Measurements from ENCODE around the gene DNAJC25. TPM values are rescaled to one million over a fixed set of nuclear protein-coding genes. Genes with fewer than 3 reads are reported as not detected.

Gene DNAJC25
- total and polyA plus RNA-seq, 2 of the 13 experiments (the other 11 are each of a cell fraction or from before 2014, with no cell fraction given): 5.7 to 10.2 TPM

DNA sequence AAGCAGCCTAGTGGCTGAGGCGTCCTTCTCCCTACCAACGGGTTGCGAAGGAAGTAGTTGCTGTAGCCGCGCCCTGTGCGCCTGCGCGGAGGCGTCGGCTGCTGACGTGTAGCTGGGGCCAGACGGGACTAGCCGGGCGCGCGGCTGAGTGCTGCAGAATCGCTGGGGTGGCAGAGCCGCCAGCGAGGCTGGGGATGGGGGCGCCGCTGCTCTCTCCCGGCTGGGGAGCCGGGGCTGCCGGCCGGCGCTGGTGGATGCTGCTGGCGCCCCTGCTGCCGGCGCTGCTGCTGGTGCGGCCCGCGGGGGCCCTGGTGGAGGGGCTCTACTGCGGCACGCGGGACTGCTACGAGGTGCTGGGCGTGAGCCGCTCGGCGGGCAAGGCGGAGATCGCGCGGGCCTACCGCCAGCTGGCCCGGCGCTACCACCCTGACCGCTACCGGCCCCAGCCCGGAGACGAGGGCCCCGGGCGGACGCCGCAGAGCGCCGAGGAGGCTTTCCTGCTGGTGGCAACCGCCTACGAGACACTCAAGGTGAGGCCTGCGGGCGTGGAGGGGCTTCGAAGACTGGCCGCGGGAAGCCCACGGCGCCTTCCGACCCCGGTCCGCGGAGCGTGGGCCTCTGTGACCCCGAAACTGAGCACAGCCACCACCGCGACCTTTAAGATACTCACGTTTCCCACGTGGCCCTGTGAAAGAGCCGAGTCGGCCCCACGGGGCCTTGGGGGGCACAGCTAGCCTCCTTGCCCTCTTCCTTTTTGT lies at the start of gene DNAJC25 (continued):
- TF ChIP-seq, protein P1, sequence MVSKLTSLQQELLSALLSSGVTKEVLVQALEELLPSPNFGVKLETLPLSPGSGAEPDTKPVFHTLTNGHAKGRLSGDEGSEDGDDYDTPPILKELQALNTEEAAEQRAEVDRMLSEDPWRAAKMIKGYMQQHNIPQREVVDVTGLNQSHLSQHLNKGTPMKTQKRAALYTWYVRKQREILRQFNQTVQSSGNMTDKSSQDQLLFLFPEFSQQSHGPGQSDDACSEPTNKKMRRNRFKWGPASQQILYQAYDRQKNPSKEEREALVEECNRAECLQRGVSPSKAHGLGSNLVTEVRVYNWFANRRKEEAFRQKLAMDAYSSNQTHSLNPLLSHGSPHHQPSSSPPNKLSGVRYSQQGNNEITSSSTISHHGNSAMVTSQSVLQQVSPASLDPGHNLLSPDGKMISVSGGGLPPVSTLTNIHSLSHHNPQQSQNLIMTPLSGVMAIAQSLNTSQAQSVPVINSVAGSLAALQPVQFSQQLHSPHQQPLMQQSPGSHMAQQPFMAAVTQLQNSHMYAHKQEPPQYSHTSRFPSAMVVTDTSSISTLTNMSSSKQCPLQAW (CRISPR knock-in tag; IDR thresholded peaks at IDR 0.05): no peak; the same call in 1 of the 2 replicates
- TF ChIP-seq FOSL2 (CRISPR knock-in tag; IDR thresholded peaks at IDR 0.05): no peak
- TF ChIP-seq GPN1 (CRISPR knock-in tag; IDR thresholded peaks at IDR 0.05; ENCODE audit: borderline replicate concordance): no peak
- peak; percentile 64; the same call in 1 of the 2 replicates for TF ChIP-seq MAF1 (CRISPR knock-in tag; IDR thresholded peaks at IDR 0.05; ENCODE audit: borderline replicate concordance)
- TF ChIP-seq ZNF678 (CRISPR knock-in tag; IDR thresholded peaks at IDR 0.05): no peak
- TF ChIP-seq SMAD1 (CRISPR knock-in tag; IDR thresholded peaks at IDR 0.05; ENCODE audit: borderline replicate concordance, low read depth): peak; percentile 72; the same call in 1 of the 2 replicates
- TF ChIP-seq, protein P2, sequence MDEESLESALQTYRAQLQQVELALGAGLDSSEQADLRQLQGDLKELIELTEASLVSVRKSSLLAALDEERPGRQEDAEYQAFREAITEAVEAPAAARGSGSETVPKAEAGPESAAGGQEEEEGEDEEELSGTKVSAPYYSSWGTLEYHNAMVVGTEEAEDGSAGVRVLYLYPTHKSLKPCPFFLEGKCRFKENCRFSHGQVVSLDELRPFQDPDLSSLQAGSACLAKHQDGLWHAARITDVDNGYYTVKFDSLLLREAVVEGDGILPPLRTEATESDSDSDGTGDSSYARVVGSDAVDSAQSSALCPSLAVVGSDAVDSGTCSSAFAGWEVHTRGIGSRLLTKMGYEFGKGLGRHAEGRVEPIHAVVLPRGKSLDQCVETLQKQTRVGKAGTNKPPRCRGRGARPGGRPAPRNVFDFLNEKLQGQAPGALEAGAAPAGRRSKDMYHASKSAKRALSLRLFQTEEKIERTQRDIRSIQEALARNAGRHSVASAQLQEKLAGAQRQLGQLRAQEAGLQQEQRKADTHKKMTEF (CRISPR knock-in tag; IDR thresholded peaks at IDR 0.05): peak; percentile 94
- TF ChIP-seq GTF3A (CRISPR knock-in tag; conservative IDR thresholded peaks at IDR 0.05): no peak; the same call in 1 of the 2 replicates
- TF ChIP-seq ZNF33A (CRISPR knock-in tag; IDR thresholded peaks at IDR 0.05; ENCODE audit: borderline replicate concordance): no peak
- TF ChIP-seq, protein P3, sequence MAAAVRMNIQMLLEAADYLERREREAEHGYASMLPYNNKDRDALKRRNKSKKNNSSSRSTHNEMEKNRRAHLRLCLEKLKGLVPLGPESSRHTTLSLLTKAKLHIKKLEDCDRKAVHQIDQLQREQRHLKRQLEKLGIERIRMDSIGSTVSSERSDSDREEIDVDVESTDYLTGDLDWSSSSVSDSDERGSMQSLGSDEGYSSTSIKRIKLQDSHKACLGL (CRISPR knock-in tag; IDR thresholded peaks at IDR 0.05): peak; percentile 61; the same call in 1 of the 2 replicates
- TF ChIP-seq MBNL3 (CRISPR knock-in tag; conservative IDR thresholded peaks at IDR 0.05): no peak
- TF ChIP-seq NFIB (CRISPR knock-in tag; IDR thresholded peaks at IDR 0.05; ENCODE audit: borderline replicate concordance): no peak
- TF ChIP-seq ZFP36 (IDR thresholded peaks at IDR 0.05; ENCODE audit: borderline replicate concordance, low read depth, low read length, partially characterized antibody): no peak
- TF ChIP-seq, protein P4, sequence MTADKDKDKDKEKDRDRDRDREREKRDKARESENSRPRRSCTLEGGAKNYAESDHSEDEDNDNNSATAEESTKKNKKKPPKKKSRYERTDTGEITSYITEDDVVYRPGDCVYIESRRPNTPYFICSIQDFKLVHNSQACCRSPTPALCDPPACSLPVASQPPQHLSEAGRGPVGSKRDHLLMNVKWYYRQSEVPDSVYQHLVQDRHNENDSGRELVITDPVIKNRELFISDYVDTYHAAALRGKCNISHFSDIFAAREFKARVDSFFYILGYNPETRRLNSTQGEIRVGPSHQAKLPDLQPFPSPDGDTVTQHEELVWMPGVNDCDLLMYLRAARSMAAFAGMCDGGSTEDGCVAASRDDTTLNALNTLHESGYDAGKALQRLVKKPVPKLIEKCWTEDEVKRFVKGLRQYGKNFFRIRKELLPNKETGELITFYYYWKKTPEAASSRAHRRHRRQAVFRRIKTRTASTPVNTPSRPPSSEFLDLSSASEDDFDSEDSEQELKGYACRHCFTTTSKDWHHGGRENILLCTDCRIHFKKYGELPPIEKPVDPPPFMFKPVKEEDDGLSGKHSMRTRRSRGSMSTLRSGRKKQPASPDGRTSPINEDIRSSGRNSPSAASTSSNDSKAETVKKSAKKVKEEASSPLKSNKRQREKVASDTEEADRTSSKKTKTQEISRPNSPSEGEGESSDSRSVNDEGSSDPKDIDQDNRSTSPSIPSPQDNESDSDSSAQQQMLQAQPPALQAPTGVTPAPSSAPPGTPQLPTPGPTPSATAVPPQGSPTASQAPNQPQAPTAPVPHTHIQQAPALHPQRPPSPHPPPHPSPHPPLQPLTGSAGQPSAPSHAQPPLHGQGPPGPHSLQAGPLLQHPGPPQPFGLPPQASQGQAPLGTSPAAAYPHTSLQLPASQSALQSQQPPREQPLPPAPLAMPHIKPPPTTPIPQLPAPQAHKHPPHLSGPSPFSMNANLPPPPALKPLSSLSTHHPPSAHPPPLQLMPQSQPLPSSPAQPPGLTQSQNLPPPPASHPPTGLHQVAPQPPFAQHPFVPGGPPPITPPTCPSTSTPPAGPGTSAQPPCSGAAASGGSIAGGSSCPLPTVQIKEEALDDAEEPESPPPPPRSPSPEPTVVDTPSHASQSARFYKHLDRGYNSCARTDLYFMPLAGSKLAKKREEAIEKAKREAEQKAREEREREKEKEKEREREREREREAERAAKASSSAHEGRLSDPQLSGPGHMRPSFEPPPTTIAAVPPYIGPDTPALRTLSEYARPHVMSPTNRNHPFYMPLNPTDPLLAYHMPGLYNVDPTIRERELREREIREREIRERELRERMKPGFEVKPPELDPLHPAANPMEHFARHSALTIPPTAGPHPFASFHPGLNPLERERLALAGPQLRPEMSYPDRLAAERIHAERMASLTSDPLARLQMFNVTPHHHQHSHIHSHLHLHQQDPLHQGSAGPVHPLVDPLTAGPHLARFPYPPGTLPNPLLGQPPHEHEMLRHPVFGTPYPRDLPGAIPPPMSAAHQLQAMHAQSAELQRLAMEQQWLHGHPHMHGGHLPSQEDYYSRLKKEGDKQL (CRISPR knock-in tag; IDR thresholded peaks at IDR 0.05; ENCODE audit: low read depth): peak; percentile 53; the same call in 1 of the 2 replicates
- peak; percentile 66; the same call in 1 of the 2 replicates for TF ChIP-seq MTF1 (CRISPR knock-in tag; IDR thresholded peaks at IDR 0.05)
- no peak; the same call in 1 of the 2 replicates for TF ChIP-seq ZNF589 (CRISPR knock-in tag; conservative IDR thresholded peaks at IDR 0.05)
- TF ChIP-seq ZBTB1 (CRISPR knock-in tag; IDR thresholded peaks at IDR 0.05; ENCODE audit: borderline replicate concordance): no peak
- TF ChIP-seq, protein P5, sequence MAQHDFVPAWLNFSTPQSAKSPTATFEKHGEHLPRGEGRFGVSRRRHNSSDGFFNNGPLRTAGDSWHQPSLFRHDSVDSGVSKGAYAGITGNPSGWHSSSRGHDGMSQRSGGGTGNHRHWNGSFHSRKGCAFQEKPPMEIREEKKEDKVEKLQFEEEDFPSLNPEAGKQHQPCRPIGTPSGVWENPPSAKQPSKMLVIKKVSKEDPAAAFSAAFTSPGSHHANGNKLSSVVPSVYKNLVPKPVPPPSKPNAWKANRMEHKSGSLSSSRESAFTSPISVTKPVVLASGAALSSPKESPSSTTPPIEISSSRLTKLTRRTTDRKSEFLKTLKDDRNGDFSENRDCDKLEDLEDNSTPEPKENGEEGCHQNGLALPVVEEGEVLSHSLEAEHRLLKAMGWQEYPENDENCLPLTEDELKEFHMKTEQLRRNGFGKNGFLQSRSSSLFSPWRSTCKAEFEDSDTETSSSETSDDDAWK (CRISPR knock-in tag; IDR thresholded peaks at IDR 0.05): no peak

Data from HepG2 (cell line).